ENCODE data around the gene TFAP2C.

DNA sequence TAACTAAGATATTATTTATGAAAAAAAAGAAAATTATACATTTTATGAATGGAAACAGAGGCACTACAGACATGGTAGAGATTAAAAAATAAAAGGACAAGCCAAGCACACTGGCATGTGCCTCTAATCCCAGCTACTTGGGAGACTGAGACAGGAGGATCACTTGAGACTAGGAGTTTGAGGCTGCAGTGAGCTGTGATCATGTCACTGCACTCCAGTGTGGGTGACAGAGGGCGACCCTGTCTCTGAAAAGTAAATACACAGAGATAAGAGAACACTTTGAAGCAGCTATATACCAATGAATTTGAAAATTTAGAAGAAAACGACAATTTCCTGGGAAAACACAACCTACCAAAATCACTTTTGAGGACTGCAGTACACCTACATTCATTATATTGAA lies 47.4 kb upstream of the TFAP2C start:
- TF ChIP-seq, protein P1, sequence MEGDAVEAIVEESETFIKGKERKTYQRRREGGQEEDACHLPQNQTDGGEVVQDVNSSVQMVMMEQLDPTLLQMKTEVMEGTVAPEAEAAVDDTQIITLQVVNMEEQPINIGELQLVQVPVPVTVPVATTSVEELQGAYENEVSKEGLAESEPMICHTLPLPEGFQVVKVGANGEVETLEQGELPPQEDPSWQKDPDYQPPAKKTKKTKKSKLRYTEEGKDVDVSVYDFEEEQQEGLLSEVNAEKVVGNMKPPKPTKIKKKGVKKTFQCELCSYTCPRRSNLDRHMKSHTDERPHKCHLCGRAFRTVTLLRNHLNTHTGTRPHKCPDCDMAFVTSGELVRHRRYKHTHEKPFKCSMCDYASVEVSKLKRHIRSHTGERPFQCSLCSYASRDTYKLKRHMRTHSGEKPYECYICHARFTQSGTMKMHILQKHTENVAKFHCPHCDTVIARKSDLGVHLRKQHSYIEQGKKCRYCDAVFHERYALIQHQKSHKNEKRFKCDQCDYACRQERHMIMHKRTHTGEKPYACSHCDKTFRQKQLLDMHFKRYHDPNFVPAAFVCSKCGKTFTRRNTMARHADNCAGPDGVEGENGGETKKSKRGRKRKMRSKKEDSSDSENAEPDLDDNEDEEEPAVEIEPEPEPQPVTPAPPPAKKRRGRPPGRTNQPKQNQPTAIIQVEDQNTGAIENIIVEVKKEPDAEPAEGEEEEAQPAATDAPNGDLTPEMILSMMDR (IDR thresholded peaks at IDR 0.05; ENCODE audit: low read depth, low read length) = no peak
- TF ChIP-seq EZH2phosphoT487 (IDR thresholded peaks at IDR 0.05; ENCODE audit: low read depth) = no peak
